GM12872 (cell line): ENCODE results near the gene NMNAT2.

Experiments used
- CTCF ChIP-seq: IDR thresholded peaks from 3 replicates; pipeline ENCODE4 v1.5.1; 2011; ENCODE audit warnings: low read depth, mild to moderate bottlenecking, low read length, moderate library complexity; ENCODE audit not compliant: insufficient read depth

The NMNAT2 gene

GRCh38 chr1:183353597-183353996 is 64.6 kb downstream of the NMNAT2 start:
- no peak for TF ChIP-seq CTCF

- no peak for TF ChIP-seq CTCF
Measured at GRCh38 chr1:183349201-183349711, 68.9 kb downstream of the NMNAT2 start.

- no peak for TF ChIP-seq CTCF
Measured at GRCh38 chr1:183346276-183346732, 71.9 kb downstream of the NMNAT2 start.

GRCh38 chr1:183339556-183340167 is 78.5 kb downstream of the NMNAT2 start:
- TF ChIP-seq CTCF = no peak

- no peak for TF ChIP-seq CTCF
Measured at GRCh38 chr1:183331091-183331742, 87.0 kb downstream of the NMNAT2 start.

- no peak for TF ChIP-seq CTCF
Measured at GRCh38 chr1:183330335-183330734, 87.8 kb downstream of the NMNAT2 start.

- TF ChIP-seq CTCF = no peak
Measured at GRCh38 chr1:183328371-183328770, 89.8 kb downstream of the NMNAT2 start.
